ENCODE measurements around the gene HLCS. TPM values are rescaled to one million over a fixed set of nuclear protein-coding genes. Genes with fewer than 3 reads are reported as not detected.
A peak's percentile ranks its signal among the peaks of the same experiment; 100 is the strongest.

HLCS gene
- total RNA-seq, 1 donor from 2014 or later = 25.0 TPM

DNA sequence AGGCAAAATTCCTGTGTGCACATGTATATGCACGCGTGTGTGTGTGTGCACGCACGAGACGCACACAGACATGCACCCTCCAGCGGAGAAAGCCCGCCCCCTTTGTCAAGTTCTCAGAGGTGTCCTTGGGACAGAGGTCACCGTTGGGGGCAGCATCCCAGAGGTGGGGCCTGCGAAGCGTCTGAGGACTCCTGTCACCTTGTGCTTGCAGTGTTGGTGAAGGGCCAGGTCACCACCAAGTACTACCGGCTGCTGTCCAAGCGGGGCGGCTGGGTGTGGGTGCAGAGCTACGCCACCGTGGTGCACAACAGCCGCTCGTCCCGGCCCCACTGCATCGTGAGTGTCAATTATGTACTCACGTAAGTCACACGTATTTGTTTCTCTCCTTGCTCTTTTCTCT, 225.0 kb downstream of the HLCS start:
- no peak overlapping the region for H3K4me2 ChIP-seq
- H2AFZ ChIP-seq (replicated peaks) = no peak overlapping the region
- H3K4me3 ChIP-seq = no peak overlapping the region
- H3K36me3 Mint-ChIP-seq = no peaks in the 10 kb centered on the region
- H3K4me3 Mint-ChIP-seq = no peak overlapping the region
- H3K9me3 Mint-ChIP-seq = no peaks in the 10 kb centered on the region
- no peak for TF ChIP-seq EZH2 (IDR thresholded peaks at IDR 0.05)
- no peak for TF ChIP-seq EZH2phosphoT487 (IDR thresholded peaks at IDR 0.05)
- TF ChIP-seq, protein P1, sequence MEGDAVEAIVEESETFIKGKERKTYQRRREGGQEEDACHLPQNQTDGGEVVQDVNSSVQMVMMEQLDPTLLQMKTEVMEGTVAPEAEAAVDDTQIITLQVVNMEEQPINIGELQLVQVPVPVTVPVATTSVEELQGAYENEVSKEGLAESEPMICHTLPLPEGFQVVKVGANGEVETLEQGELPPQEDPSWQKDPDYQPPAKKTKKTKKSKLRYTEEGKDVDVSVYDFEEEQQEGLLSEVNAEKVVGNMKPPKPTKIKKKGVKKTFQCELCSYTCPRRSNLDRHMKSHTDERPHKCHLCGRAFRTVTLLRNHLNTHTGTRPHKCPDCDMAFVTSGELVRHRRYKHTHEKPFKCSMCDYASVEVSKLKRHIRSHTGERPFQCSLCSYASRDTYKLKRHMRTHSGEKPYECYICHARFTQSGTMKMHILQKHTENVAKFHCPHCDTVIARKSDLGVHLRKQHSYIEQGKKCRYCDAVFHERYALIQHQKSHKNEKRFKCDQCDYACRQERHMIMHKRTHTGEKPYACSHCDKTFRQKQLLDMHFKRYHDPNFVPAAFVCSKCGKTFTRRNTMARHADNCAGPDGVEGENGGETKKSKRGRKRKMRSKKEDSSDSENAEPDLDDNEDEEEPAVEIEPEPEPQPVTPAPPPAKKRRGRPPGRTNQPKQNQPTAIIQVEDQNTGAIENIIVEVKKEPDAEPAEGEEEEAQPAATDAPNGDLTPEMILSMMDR (IDR thresholded peaks at IDR 0.05) = no peak
- H4K20me1 ChIP-seq (ENCODE audit: low read depth) = no peaks in the 10 kb centered on the region
- peaks cover 9% of the 10 kb centered on the region for H3K4me1 Mint-ChIP-seq
- no peak overlapping the region for H3K9ac ChIP-seq
- H3K27me3 ChIP-seq = peaks cover 19% of the 10 kb centered on the region
- H3K27ac Mint-ChIP-seq = no peak overlapping the region
- H3F3A ChIP-seq (ENCODE audit: low read depth) = peaks cover 2% of the 10 kb centered on the region
- H3K27ac ChIP-seq = no peak overlapping the region
- no peaks in the 10 kb centered on the region for H3K4me1 ChIP-seq
- peaks cover 5% of the 10 kb centered on the region for H3K27me3 Mint-ChIP-seq (ENCODE audit: insufficient read depth, low read depth)
- DNase-seq (ENCODE audit: low spot score) = no peak
- no peaks in the 10 kb centered on the region for H3K79me2 ChIP-seq (ENCODE audit: low read depth)
- no peaks in the 10 kb centered on the region for H3K36me3 ChIP-seq
- no peaks in the 10 kb centered on the region for H3K9me3 ChIP-seq (ENCODE audit: low read depth)

- no peak overlapping the region for H3K4me3 ChIP-seq
- no peak overlapping the region for H2AFZ ChIP-seq (replicated peaks)
- Mint-ChIP-seq H3K9me3 (peaks cover 3% of the 10 kb centered on the region), H3K4me1 (peaks cover 7% of the 10 kb centered on the region), H3K4me3 (no peak overlapping the region), H3K27me3 (ENCODE audit: insufficient read depth, low read depth) (peaks cover 13% of the 10 kb centered on the region), H3K27ac (peak overlapping the region; percentile 27), H3K36me3 (no peaks in the 10 kb centered on the region)
- no peak overlapping the region for H3K9ac ChIP-seq
- no peaks in the 10 kb centered on the region for H3K79me2 ChIP-seq (ENCODE audit: low read depth)
- H3K9me3 ChIP-seq (ENCODE audit: low read depth) = no peaks in the 10 kb centered on the region
- no peaks in the 10 kb centered on the region for H3K36me3 ChIP-seq
- TF ChIP-seq EZH2phosphoT487 (IDR thresholded peaks at IDR 0.05) = no peak
- no peak for TF ChIP-seq EZH2 (IDR thresholded peaks at IDR 0.05)
- TF ChIP-seq, protein P1 (IDR thresholded peaks at IDR 0.05) = no peak
- no peak for DNase-seq (ENCODE audit: low spot score)
- H3K4me2 ChIP-seq = no peak overlapping the region
- H3K4me1 ChIP-seq = no peaks in the 10 kb centered on the region
- no peaks in the 10 kb centered on the region for H3F3A ChIP-seq (ENCODE audit: low read depth)
- H4K20me1 ChIP-seq (ENCODE audit: low read depth) = no peaks in the 10 kb centered on the region
- H3K27me3 ChIP-seq = no peaks in the 10 kb centered on the region
- H3K27ac ChIP-seq = no peak overlapping the region
These were observed 227.9 kb downstream of the HLCS start for GRCh38 chr21:36738489-36739126.

DNA sequence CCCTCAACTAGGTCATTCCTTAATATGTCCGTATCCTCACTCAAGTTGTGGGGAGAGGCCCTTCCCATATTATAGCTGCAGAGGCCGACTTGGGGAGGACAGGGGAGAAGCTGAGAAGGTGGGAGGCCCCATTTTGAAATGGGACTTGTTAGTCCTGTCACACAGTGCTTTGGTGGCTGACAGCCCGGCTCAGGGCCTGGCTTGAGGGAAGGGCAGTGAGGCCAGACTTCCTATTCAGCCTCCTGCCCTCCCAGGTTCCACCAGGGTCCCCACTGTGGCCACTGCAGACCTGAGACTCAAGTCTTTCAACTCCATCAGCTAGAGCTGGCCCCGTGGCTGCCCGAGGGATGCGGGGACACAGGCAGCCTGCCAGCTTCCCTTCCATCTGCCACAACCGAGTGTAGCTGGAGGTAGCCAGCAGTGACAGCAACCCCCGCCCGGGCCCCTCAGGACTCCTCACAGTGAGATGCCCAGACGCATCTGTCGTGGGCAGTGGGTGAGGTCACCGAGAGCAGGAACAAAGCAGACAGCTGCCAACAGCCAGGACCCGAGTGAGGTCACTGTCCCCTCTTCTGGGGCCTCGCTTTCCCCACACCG, 230.6 kb downstream of the HLCS start:
- Mint-ChIP-seq H3K9me3 (peaks cover 3% of the 10 kb centered on the region), H3K27ac (no peak overlapping the region), H3K4me3 (no peak overlapping the region), H3K36me3 (peaks cover 4% of the 10 kb centered on the region), H3K27me3 (ENCODE audit: insufficient read depth, low read depth) (peaks cover 11% of the 10 kb centered on the region), H3K4me1 (peaks cover 3% of the 10 kb centered on the region)
- Histone ChIP-seq H3K27ac (no peak overlapping the region), H3K9me3 (ENCODE audit: low read depth) (no peaks in the 10 kb centered on the region), H3K4me1 (no peaks in the 10 kb centered on the region), H3K4me3 (no peak overlapping the region), H2AFZ (replicated peaks) (no peak overlapping the region), H3K27me3 (no peaks in the 10 kb centered on the region), H3K4me2 (no peak overlapping the region), H4K20me1 (ENCODE audit: low read depth) (no peaks in the 10 kb centered on the region), H3F3A (ENCODE audit: low read depth) (no peaks in the 10 kb centered on the region), H3K36me3 (no peaks in the 10 kb centered on the region), H3K79me2 (ENCODE audit: low read depth) (no peaks in the 10 kb centered on the region), H3K9ac (no peak overlapping the region)
- TF ChIP-seq EZH2phosphoT487 (IDR thresholded peaks at IDR 0.05) = no peak
- no peak for TF ChIP-seq EZH2 (IDR thresholded peaks at IDR 0.05)
- TF ChIP-seq, protein P1 (IDR thresholded peaks at IDR 0.05) = no peak
- DNase-seq (ENCODE audit: low spot score) = no peak
